ENCODE results near the gene C20orf173.

DNA sequence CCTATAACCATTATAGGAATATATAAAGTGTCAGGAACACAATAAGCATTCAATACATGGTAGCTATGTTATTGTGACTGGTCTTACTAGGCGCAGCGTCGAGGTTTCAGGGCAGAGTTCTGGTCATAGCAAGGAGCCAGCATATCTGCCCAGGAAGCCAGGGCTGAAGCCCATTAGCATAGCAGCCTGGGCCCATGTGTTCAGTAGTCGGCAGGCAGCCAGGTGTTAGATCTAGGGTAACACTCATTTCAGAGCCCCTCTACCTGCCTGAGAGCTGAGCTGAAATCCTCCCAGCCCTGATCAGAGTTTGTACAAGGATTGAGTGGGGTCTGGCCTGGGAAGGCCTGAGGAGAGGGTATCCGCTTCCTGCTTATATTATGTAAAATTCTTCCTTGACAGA is 32.1 kb downstream of the C20orf173 start:
- no peak for TF ChIP-seq EZH2 (IDR thresholded peaks at IDR 0.05; ENCODE audit: insufficient read depth, poor library complexity, severe bottlenecking)
- no peak for TF ChIP-seq EZH2phosphoT487 (IDR thresholded peaks at IDR 0.05; ENCODE audit: insufficient read depth, low read depth)
